ENCODE measurements around the gene CERK. TPM values are rescaled to one million over a fixed set of nuclear protein-coding genes. Genes with fewer than 3 reads are reported as not detected.

The CERK gene
- polyA plus RNA-seq, 1 donor from 2014 or later = 57.4 TPM

- H3K36me3 ChIP-seq (ENCODE audit: insufficient read depth, low read length) = no peaks in the 10 kb centered on the region
- no peaks in the 10 kb centered on the region for H3K9me2 ChIP-seq (ENCODE audit: insufficient read depth, low read length)
Measured at GRCh38 chr22:46706060-46706459, 32.0 kb downstream of the CERK start.

GRCh38 chr22:46703996-46704370 is 34.1 kb downstream of the CERK start:
- H4K20me1 ChIP-seq (ENCODE audit: insufficient read depth) = no peaks in the 10 kb centered on the region
- H2AFZ ChIP-seq (ENCODE audit: low read depth, low read length) = no peak overlapping the region
- no peaks in the 10 kb centered on the region for H3K36me3 ChIP-seq (ENCODE audit: insufficient read depth, low read length)
- no peaks in the 10 kb centered on the region for H3F3A ChIP-seq (ENCODE audit: insufficient read depth, low read length, poor library complexity, severe bottlenecking)
- H3K79me2 ChIP-seq (replicated peaks; ENCODE audit: insufficient read depth, low read length) = no peaks in the 10 kb centered on the region
- no peaks in the 10 kb centered on the region for H3K9me3 ChIP-seq (ENCODE audit: low read length)
- no peaks in the 10 kb centered on the region for H3K9me2 ChIP-seq (ENCODE audit: insufficient read depth, low read length)
- no peak overlapping the region for H3K4me3 ChIP-seq (ENCODE audit: low read length)
- no peak overlapping the region for H3K9ac ChIP-seq (ENCODE audit: low read length)
- H3K4me2 ChIP-seq (ENCODE audit: low read length) = no peak overlapping the region
- no peaks in the 10 kb centered on the region for H3K27me3 ChIP-seq (ENCODE audit: insufficient read depth, low read depth, low read length)
- H3K27ac ChIP-seq (ENCODE audit: low read length) = no peak overlapping the region
- no peak for TF ChIP-seq RAD21 (conservative IDR thresholded peaks at IDR 0.05)
- TF ChIP-seq REST (IDR thresholded peaks at IDR 0.05; ENCODE audit: borderline replicate concordance) = no peak
- no peak for TF ChIP-seq SMC3 (conservative IDR thresholded peaks at IDR 0.05; ENCODE audit: poor library complexity)
- TF ChIP-seq EZH2 (IDR thresholded peaks at IDR 0.05; ENCODE audit: borderline replicate concordance, insufficient read depth, low read length, poor library complexity, severe bottlenecking) = no peak
- no peak for TF ChIP-seq MXI1 (conservative IDR thresholded peaks at IDR 0.05; ENCODE audit: poor library complexity, severe bottlenecking)
- no peak for TF ChIP-seq TAF1 (IDR thresholded peaks at IDR 0.05; ENCODE audit: low read depth)
- TF ChIP-seq EP300 (conservative IDR thresholded peaks at IDR 0.05; ENCODE audit: poor library complexity, severe bottlenecking) = no peak
- TF ChIP-seq POLR2AphosphoS5 (IDR thresholded peaks at IDR 0.05) = no peak
- TF ChIP-seq CTCF (IDR thresholded peaks at IDR 0.05; ENCODE audit: poor library complexity, severe bottlenecking) = no peak

More at GRCh38 chr22:46706060-46706459, 32.0 kb downstream of the CERK start:
- Histone ChIP-seq H2AFZ (ENCODE audit: low read depth, low read length) (no peak overlapping the region), H4K20me1 (ENCODE audit: insufficient read depth) (no peaks in the 10 kb centered on the region), H3K27me3 (ENCODE audit: insufficient read depth, low read depth, low read length) (no peaks in the 10 kb centered on the region), H3K27ac (ENCODE audit: low read length) (no peak overlapping the region), H3K4me3 (ENCODE audit: low read length) (no peak overlapping the region), H3K4me2 (ENCODE audit: low read length) (no peak overlapping the region), H3K9me3 (ENCODE audit: low read length) (no peaks in the 10 kb centered on the region), H3K9ac (ENCODE audit: low read length) (no peak overlapping the region), H3K79me2 (replicated peaks; ENCODE audit: insufficient read depth, low read length) (no peaks in the 10 kb centered on the region), H3F3A (ENCODE audit: insufficient read depth, low read length, poor library complexity, severe bottlenecking) (no peaks in the 10 kb centered on the region)
- no peak for TF ChIP-seq SMC3 (conservative IDR thresholded peaks at IDR 0.05; ENCODE audit: poor library complexity)
- no peak for TF ChIP-seq POLR2AphosphoS5 (IDR thresholded peaks at IDR 0.05)
- TF ChIP-seq EP300 (conservative IDR thresholded peaks at IDR 0.05; ENCODE audit: poor library complexity, severe bottlenecking) = no peak
- no peak for TF ChIP-seq RAD21 (conservative IDR thresholded peaks at IDR 0.05)
- TF ChIP-seq TAF1 (IDR thresholded peaks at IDR 0.05; ENCODE audit: low read depth) = no peak
- no peak for TF ChIP-seq MXI1 (conservative IDR thresholded peaks at IDR 0.05; ENCODE audit: poor library complexity, severe bottlenecking)
- no peak for TF ChIP-seq EZH2 (IDR thresholded peaks at IDR 0.05; ENCODE audit: borderline replicate concordance, insufficient read depth, low read length, poor library complexity, severe bottlenecking)
